NCI-H345 (cell line): ENCODE results near the gene PBX1.
A peak's percentile ranks its signal among the peaks of the same experiment; 100 is the strongest.

ENCODE experiments used
- DNase-seq: peaks from one replicate; lab custom pipeline; 2025; lab: John Stamatoyannopoulos, UW

The PBX1 gene

GRCh38 chr1:164563721-164564360, 4.9 kb downstream of the PBX1 start:
- DNase-seq, result no peak

GRCh38 chr1:164564378-164564777, 5.4 kb downstream of the PBX1 start:
- no peak for DNase-seq

GRCh38 chr1:164565357-164565756, 6.4 kb downstream of the PBX1 start:
- DNase-seq, result no peak

- no peak for DNase-seq
Observed at GRCh38 chr1:164567774-164568173, 8.8 kb downstream of the PBX1 start.

- DNase-seq, result no peak
Observed at GRCh38 chr1:164569241-164569640, 10.3 kb downstream of the PBX1 start.

- no peak for DNase-seq
Observed at GRCh38 chr1:164569866-164570265, 10.9 kb downstream of the PBX1 start.

- DNase-seq, result no peak
Observed at GRCh38 chr1:164571333-164571732, 12.3 kb downstream of the PBX1 start.

- DNase-seq, result no peak
Observed at GRCh38 chr1:164575356-164575886, 16.4 kb downstream of the PBX1 start.

GRCh38 chr1:164576291-164577271, 17.6 kb downstream of the PBX1 start:
- DNase-seq, result no peak

- DNase-seq, result no peak
Observed at GRCh38 chr1:164577291-164577690, 18.3 kb downstream of the PBX1 start.

- no peak for DNase-seq
Observed at GRCh38 chr1:164578479-164579200, 19.7 kb downstream of the PBX1 start.

GRCh38 chr1:164579381-164579780, 20.4 kb downstream of the PBX1 start:
- DNase-seq, result no peak

GRCh38 chr1:164581762-164582161, 22.8 kb downstream of the PBX1 start:
- DNase-seq, result no peak

GRCh38 chr1:164583196-164583595, 24.2 kb downstream of the PBX1 start:
- DNase-seq, result no peak

GRCh38 chr1:164583835-164584539, 25.0 kb downstream of the PBX1 start:
- no peak for DNase-seq

GRCh38 chr1:164586591-164586990, 27.6 kb downstream of the PBX1 start:
- DNase-seq, result no peak

GRCh38 chr1:164587617-164588501, 28.9 kb downstream of the PBX1 start:
- peak; percentile 84 for DNase-seq

- peak; percentile 62 for DNase-seq
Observed at GRCh38 chr1:164588516-164589341, 29.7 kb downstream of the PBX1 start.

GRCh38 chr1:164589408-164589807, 30.4 kb downstream of the PBX1 start:
- DNase-seq, result no peak
